HG03039 (cell line): ENCODE results near the gene P3H4.
A peak's percentile ranks its signal among the peaks of the same experiment; 100 is the strongest.
"Not testable (repeated sequence)": the region's sequence is repeated elsewhere in the genome, so short reads cannot be mapped to it uniquely, and the experiment has no call there.

Source experiments
- ATAC-seq: cut with Tn5 transposase; IDR thresholded peaks from one replicate; pipeline ENCODE4 v1.9.1; 2021; ENCODE audit warnings: mild to moderate bottlenecking, moderate library complexity; ENCODE audit not compliant: unreplicated experiment

The P3H4 gene

DNA sequence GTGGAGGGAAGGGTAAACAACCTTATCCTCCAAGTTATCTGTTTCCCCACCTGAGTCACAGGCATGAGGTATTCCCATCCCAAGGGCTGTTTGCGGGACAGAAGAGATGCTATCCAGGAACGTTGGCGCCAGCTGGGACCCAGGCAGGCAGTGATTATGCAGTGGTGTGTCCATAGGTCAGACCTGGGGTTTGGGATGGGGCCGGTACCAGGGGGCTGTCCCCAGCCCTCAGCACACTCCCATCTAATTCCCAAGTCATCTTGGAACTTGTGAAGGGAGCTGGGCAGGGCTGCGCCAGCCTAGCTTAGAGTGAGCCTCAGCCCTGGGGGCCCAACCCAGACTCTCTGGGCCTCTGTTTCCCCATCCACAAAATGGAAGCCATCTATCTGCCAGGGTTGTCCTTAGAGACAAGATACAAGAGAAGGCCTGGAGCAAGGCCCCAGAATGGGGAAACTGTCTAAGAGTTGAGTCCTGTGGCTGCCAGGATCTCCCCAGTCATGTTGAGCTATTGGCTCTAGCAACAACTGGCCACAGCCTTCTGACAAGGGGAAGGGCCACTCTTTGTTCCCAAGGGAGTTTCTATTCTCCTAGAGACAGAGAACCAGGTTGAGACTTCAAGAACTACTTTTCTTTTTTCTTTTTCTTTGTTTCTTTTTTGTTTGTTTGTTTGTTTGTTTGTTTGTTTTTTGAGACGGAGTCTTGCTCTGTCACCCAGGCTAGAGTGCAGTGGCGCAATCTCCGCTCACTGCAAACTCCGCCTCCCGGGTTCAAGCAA lies 15.4 kb downstream of the P3H4 start:
- no peak for ATAC-seq

DNA sequence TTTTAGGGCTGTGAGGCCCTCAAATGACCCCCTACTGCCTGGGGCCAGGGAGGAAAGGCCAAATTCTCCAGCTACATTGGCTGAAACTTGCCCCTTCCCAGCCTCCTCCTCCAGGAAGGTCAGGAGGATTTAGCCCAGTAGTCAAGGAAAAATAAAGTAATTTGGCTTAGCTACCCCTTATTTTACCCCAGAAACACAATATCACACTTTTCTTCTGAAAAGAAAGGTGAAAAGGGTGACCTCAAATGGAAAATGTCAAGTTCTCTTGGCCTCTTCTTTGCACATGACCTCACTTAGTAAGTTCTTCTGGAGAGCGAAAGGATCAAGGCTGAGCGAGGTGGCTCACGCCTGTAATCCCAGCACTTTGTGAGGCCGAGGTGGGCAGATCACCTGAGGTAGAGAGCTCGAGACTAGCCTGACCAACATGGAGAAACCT lies 17.2 kb downstream of the P3H4 start:
- ATAC-seq, result no peak

DNA sequence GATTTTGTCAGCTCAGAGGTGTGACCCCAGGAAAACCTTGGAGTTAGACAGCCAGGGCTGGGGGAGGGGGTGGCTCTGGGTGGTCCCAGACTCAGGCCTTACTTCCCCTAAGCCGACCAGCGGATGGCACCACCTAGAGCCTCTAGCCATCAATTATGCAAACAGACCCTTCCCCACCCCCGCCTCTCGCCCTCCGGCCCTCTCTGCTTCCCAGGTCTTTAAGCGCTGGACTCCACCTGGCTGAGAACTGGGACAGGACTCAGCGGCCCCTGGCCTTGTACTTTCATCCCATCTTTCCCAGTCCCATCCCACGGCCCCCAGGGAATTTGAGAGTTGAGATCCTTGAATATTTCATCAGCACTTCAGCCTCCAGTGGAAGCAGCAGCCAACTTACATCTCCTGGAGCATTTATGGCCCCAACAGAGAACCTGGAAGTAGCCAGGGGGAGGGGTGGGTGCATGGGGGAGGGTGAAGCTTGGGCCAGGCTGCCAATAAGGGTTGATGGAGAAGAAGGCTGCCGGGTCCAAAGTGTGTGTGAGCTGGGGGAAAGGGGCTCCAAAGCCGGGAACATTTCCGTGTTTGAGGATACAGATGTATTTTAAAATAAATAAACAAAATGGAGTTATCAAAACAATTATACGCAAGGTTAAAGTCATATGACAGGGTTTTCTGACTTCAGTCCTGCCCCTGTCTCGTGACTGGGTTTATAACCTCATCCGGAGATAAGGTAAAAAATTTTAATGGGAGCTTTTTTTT lies 17.8 kb downstream of the P3H4 start:
- ATAC-seq, result no peak

DNA sequence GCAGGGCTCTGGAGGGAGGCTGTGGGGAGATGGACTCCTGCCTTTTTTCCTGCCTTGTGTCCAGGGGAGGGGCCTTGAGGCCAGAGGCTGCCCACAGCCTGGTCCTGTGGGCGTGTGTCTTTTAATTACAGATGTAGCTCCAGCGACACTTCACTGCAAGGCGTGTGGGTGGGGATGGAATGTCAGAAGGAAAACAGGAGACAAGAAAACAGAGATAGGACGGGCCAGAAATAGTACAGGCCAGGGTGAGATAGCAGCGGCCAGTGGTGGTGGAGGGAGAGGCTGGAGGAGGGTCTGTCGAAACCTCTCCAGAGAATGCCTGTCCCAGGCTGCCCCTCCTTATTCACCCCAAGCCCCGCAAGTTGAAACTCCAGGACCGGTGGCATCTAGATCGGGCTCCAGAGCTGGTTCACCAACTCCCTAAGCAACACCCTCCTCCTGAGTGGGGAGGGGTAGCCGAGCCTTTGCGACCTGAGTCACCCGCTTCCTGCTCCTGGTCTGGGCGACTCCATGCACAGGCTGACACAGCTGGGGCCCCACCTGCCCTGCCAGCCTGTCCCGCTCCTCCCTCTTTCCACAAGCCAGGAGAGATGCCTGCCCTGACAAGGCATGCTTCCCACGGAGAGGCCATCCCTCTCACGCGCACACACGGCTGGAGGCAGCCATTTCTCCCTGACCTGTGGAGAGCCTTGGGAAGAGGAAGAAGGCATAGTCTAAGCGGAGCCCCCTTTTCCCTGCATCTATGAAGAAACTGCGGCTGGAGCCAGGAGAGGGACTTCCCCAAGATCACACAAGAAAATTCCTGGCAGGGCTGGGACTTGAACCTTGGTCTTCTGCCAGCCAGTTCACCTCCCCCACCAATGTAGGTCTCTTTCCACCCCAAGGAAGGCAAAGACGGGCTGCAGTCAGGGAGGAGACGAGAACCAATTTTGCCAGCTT lies 18.6 kb downstream of the P3H4 start:
- ATAC-seq, result no peak

DNA sequence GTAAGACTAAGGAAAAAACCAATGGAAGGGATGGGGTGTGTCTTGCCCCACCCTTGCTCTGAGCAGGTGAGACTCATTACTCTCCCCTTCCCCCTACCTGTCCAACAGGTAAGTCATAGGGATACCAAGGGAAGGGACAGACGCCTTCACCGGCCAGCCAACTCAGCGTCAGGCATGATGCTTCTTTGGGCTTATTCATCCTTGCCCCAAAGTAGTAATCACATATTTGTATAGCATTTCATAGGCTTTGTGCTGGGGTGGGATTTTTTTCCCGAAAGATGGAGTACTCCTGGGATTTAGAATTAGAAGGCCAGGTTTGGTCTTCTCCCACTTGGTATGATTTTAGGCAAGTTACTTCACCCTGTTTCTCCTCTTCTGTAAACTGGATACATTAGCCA lies 24.7 kb downstream of the P3H4 start:
- ATAC-seq, result no peak

DNA sequence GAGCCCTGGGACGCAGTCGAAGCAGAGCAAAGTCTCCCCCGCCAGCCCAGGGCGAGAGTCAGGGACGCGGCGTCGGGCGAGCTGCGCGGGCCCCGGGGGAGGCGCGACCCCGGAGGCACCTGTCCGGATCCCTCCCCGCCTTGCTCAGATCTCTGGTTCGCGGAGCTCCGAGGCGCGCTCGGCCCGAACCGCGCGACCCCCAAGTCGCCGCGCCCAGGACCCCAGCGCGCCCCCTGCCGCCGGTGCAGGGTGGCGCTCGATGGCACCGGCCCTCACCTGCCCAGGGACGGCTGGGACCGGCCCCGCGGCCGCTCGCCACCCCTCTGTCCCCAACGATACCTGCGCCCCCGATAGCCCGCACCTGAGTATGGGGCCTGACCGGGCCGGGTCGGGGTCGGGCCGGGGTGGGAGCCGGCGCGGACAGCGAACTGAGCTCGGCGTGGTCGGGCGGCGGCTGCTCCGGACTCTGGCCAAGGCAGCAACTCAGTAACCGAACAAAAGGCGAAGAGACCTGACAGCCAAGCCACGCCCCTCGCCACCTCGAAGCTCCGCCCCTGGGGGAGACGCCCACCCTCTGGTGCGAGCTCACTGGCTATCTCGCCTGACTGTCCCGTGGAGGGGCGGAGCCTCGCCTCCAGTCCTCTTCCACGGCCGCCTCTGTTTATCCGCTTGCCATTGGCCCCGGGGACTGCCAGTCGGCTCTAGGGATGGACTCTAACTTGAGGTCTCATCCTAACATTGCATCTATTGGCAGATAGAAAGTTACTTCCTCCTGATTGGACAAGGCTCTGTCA lies 25.3 kb downstream of the P3H4 start, which contains the start of gene JUP:
Gene JUP, minus strand, starts transcription at position 485 of the 794 bp plus-strand sequence. CDS start 14,857 bp downstream, outside the sequence.
- ATAC-seq, result peak; percentile 79

DNA sequence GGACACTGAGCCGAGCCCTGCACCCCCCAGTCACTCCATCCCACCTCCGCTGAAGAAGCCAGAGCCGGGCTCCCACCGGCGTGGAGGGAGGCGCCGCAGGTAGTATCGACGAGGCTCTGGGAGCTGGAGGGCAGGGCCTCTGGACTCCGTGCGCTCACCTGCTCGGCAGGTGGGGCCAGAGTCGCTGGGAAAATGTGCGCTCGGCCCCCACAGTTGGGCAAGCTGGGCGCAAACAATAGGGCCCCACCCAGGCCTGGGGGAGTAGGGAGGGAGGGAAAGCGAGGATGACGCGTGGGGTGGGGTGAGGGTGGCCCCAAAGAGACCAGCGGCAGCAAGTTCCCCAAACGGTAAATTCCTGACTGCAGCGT lies 25.9 kb downstream of the P3H4 start:
- no peak for ATAC-seq

DNA sequence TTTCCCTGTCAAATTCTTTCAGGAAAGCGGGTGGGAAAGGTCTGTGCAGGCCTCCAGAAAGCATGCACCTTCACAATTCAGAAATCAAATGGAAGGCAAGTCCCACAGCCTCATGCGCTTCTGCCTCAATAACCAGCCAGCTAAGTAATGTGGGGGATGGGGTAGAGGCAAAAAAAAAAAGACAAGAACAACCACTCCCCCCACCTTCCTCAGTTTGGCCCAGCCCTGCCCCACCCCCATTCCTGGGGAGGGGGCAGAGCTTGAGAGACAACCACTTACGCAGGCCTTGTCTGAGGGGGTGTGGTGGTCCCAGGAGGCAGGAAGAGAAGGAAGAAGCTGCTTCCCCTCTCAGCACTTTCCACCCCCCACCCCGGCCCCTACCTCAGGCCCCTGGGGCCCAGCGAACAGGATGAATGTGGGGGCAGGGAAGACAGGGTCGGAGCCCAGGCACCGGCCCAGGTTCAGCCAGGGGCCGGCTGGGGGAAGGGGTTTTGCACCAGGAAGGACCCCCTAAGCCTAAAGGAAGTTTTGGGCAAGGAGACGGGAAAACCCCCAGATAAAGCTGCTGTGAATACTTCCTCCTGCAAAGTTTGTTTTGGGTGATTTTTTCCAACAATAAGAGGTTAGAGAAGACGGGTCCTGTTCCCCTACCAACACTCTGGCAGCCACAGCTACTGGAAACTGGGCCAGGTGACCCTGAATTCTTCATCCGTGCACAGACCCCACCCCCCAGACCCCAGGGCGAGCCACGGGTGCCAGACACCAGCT lies 26.5 kb downstream of the P3H4 start:
- ATAC-seq, result no peak

DNA sequence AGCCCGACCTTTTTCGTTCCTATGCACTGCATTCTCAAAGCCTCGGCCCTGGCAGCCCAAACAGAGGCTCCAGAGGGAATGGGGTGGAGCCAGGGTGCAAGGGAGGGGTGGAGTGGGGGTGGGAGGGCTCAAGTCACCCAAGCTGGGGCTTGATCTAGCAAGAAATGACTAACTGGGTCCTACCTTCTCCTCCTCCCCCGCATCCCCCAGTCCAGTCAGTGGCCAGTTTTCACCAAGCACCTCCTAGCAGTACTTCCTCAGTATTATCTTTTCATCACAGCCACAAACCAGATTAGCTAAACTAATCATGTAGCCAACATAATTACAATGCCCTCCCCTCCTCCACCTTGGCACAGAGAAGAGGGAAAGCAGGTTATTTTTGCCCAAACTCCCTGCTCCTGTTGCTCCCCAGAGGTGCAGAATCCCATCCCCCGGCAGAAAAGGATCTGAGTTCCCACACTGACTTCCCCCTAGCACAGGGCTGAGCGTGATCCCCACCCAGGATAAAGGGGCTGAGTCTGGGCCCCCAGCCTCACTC lies 27.5 kb downstream of the P3H4 start:
- no peak for ATAC-seq

DNA sequence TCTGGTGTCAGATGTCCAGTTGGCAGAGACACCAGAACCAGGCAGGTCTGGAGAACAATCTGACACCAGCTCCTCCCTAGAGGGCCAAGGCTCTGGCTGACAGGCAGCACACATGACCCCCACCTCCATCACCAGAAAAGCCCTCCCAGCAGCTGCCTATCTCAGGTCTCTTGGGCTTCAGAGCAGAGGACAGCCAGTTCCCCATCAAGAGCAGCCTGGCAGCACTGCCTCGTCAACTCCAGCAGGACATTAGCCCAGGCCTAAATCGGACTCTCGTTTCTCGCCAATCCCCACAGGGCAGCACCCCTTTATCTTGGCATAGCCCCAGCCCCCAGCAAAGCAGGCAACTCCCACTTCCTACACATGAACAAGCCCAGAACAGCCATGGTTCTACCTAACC lies 29.6 kb downstream of the P3H4 start:
- no peak for ATAC-seq

DNA sequence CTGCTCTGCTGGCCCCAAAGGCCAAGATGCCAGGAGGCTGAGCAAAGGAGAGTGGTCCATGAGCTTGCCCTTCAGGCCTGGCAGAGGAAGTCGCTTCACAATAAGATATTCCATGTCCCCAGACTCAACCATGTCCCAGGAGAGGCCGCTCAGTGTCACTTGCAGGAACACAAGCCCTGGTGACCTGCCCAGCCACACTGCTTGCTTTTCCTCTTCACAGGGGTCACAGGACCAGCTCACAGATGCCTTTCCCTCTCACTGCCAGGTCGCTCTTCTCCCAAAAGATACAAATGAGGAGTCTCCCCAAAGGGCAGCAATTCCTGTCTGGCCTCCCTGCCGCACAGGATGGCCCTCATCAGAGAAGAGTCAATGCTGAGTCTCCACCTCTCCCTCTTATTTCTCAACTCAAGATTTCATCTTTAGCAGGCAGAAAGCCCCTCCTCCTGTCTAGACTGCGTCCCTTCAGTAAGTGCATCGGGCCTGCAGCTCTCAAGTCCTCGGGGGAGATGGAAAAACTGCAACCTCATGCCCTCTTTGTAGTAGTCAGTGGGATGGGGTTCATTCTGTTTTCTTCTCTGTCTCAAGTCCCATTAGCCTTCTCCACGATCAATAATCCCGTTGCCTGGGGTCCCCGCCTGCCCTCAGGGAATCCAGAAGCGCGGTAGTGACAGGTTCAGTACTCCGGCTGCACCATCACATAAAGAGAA lies 30.2 kb downstream of the P3H4 start:
- ATAC-seq, result no peak

DNA sequence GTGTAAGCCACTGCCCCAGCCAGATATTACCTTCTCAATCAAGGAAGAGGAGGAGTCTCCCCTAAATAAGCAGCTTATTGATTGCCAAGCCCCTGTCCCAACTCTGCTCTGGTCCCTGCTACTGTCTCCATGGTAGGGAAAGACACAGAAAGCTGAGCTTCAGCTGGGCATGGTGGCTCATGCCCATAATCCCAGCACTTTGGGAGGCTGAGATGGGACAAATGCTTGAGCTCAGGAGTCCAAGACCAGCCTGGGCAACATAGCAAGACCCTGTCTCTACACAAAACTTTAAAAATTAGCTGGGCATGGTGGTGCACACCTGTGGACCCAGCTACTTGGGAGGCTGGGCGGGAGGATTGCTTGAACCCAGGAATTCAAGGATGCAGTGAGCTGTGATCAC lies 31.8 kb downstream of the P3H4 start:
- ATAC-seq, result no peak

DNA sequence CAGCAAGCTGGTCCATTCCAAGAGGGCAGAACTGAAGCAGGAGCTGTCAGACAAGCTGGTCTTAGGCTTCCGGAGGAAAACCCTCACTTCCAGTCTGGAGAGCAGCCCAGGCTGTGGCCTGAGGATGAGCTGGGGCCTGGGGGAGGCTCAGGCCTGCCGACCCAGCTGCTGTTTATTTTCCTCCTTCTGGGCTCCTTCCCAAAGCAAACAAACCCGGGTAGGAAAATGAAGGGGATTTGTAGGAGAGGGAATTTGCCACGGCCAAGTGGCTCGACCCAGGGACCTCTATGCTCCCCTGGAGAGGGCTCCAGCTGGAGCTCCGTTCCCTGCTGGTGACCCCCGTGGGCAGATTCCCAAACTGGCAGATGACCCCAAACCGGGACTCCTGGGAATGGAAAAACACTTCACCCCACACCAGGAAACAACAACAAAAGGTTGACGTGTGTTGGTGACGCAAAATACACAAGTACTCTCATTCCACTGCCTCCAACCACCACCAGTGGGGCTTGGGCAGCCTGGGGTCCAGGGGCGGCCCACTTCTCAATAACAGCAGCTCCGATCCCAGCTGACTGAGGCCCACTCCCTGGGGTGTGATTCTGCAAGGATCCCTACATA lies 34.1 kb downstream of the P3H4 start:
- no peak for ATAC-seq

DNA sequence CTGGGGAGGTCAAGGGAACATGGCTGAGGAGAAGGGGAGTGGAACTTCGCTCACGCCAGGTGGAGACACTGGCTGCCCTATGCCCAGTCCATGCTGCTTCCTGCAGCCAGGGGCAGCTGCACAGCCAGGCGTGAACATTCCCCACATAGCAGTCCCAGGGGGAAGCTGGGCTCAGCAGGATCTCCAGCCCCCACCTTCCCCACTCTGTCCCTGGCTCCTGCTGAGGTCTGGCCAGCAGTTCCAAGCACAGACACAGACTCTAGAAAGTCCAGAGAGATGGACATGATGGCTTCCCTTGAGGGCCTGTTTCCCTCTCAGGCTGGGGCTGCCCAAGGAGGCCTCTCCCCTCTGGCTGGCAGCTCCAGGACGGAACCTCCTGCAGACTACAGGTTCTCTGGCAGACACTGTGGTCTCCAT lies 34.6 kb downstream of the P3H4 start:
- no peak for ATAC-seq

DNA sequence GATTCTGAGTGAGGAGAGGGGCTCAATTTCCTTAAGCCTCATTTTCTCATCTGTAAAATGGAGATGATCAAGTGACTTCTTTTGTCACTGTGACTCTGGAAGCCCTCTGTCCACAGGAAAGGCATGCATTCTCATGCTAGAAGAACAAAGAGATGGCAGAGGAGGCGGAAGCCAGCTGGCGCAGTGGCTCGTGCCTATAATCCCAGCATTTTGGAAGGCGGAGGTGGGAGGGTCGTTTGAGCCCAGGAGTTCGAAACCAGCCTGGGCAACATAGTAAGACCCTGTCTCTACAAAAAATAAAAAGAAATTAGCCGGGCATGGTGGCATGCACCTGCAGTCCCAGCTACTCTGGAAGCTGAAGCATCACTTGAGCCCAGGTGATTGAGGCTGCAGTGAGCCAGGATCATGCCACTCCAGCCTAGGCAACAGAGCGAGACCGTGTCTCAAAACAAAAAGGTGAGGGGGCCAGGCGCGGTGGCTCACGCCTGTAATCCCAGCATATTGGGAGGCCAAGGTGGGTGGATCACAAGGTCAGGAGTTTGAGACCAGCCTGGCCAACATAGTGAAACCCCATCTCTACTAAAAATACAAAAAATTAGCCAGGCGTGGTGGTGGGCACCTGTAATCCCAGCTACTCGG lies 35.4 kb downstream of the P3H4 start:
- ATAC-seq, result not testable (repeated sequence)

DNA sequence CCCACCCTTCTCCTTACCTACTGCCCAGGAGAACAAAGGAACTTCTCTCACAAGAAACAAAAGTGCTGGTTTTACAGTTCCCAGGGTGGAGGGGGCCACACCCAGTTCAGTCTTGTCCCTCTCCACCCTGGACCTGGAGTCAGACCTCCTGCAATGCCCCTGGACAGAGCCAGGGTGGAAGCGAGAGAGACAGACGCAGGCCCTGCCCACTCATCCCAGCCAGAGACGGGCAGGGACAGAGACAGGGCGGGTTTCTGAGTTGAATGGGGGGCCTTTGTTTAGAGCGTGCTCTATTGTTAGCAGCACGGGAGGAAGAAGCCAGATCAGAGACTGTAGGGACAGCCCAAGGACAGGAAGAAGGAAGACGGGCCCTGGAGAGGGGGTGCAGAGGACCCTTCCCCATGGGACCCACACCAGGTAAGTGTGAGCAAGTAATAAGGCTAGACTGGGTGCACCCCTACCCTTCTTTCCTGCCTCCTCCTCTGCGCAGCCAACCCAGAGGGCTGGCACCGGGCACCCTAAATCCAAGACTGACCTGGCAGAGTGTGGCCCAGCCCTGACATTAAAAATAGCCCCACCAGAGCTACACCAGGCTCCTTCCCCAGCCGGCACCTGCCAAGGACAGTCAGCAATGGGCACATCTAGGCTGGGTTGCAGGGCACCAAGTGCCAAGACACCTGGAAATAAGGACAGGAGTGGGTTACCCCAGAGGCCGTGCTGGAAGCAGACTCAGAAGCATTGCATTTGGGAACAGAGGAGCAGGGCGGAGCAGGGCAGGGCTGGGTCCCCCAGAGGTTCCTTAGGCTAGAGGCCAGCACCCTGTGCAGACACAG lies 36.1 kb downstream of the P3H4 start:
- no peak for ATAC-seq

DNA sequence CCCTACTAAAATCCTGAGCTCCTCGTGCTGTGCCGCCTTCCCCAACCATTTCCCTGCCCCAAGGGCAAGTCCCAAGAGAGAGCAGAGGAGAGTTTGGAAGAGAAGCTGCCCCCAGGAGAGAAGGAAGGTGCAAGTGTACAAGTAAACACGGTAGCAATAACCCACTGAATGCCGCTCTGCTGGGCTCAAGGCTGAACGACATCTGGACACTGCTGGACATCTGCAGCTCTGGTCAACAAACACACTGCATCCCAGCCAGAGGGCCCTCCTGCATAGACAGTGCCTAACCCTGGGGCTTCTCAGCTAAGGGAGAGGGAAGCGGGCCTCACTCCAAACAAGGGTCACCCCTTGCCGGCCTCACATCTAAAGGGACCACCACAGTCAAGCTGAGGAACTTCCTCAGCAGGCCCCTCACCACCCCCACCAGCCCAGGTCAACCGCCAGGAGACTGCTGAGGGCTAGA lies 38.0 kb downstream of the P3H4 start:
- no peak for ATAC-seq
